ENCODE data around the gene USP24. TPM values are rescaled to one million over a fixed set of nuclear protein-coding genes. Genes with fewer than 3 reads are reported as not detected.

USP24 gene
- total and polyA plus RNA-seq, 5 donors from 2014 or later = 5.7 to 60.9 (median 6.3) TPM

DNA sequence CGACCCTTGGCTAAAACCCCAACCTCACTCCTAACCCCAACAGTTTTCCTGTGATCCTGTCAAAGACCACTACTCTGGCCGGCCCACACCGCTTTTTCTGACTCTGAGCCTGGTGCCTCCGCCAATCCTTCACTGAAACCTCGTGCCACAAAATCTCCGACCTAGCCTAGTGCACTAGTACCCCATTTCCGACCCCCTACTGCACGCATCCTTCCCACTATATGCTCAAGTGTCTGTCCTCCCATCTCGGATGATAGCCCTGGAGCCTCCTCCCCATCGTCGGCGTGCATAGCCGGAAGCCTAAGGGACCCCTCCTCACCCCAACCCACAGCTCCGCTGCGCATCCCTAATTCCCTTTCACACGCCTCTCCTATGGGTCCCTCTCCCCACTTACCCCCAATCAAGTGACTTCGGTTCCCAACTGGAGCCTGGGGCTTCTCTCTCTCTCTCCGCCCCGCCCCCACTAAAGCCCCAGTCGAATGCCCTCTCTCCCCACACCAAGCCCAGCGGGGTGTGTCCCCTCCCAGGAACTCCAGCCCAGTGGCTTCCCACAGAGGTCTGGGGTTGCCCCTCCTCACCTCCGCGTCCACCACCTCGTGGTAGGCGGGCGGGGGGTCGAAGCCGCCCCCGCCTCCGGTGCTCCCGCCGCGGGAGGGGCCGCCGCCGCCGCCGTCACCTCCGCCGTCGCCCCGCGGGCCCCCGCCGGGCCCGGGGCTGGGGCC, 791 bp downstream of the USP24 start:
- Mint-ChIP-seq H3K4me3 (peak overlapping the region; percentile 94 to 97 (median 94)), H3K4me1 (peaks cover 59 to 82% (median 71%) of the 10 kb centered on the region in 4 donors), H3K36me3 (no peaks in the 10 kb centered on the region), H3K27me3 (no peaks in the 10 kb centered on the region), H3K9me3 (peaks cover 0 to 3% (median 0%) of the 10 kb centered on the region in 7 donors), H3K27ac (peak overlapping the region; percentile 89 to 100 (median 97))
- Histone ChIP-seq H3K36me3 (ENCODE audit: control insufficient read depth, insufficient read depth, low read length) (no peaks in the 10 kb centered on the region), H3K4me1 (ENCODE audit: control insufficient read depth, insufficient read depth, low read length, poor library complexity, severe bottlenecking) (peaks cover 78% of the 10 kb centered on the region), H3K27ac (ENCODE audit: insufficient read depth, low read length, poor library complexity, severe bottlenecking) (peak overlapping the region; percentile 90), H3K4me3 (ENCODE audit: low read depth, low read length) (peak overlapping the region; percentile 77), H3K9me3 (ENCODE audit: control insufficient read depth in 2 of 2, low read length in 2 of 2) (no peaks in the 10 kb centered on the region), H3K27me3 (ENCODE audit: control insufficient read depth, insufficient read depth, low read length) (no peaks in the 10 kb centered on the region)
- ATAC-seq (ENCODE audit: low read depth in 2 of 2) = no peak
- peak; percentile 22 to 40 (median 35) for DNase-seq

- ATAC-seq (ENCODE audit: low read depth in 2 of 2) = no peak
- Mint-ChIP-seq H3K4me3 (peak overlapping the region; percentile 94 to 97 (median 94)), H3K27me3 (no peaks in the 10 kb centered on the region), H3K9me3 (peaks cover 0 to 3% (median 0%) of the 10 kb centered on the region in 7 donors), H3K4me1 (peaks cover 63 to 83% (median 73%) of the 10 kb centered on the region in 4 donors), H3K27ac (peak overlapping the region; percentile 89 to 100 (median 97)), H3K36me3 (no peaks in the 10 kb centered on the region)
- Histone ChIP-seq H3K27me3 (ENCODE audit: control insufficient read depth, insufficient read depth, low read length) (no peaks in the 10 kb centered on the region), H3K4me3 (ENCODE audit: low read depth, low read length) (peak overlapping the region; percentile 77), H3K9me3 (ENCODE audit: control insufficient read depth in 2 of 2, low read length in 2 of 2) (no peaks in the 10 kb centered on the region), H3K4me1 (ENCODE audit: control insufficient read depth, insufficient read depth, low read length, poor library complexity, severe bottlenecking) (peaks cover 83% of the 10 kb centered on the region), H3K36me3 (ENCODE audit: control insufficient read depth, insufficient read depth, low read length) (no peaks in the 10 kb centered on the region), H3K27ac (ENCODE audit: insufficient read depth, low read length, poor library complexity, severe bottlenecking) (peak overlapping the region; percentile 90)
- peak in 1 of 3 donors; percentile 20 for DNase-seq
Observed at GRCh38 chr1:55213885-55214211, 1.3 kb downstream of the USP24 start.

DNA sequence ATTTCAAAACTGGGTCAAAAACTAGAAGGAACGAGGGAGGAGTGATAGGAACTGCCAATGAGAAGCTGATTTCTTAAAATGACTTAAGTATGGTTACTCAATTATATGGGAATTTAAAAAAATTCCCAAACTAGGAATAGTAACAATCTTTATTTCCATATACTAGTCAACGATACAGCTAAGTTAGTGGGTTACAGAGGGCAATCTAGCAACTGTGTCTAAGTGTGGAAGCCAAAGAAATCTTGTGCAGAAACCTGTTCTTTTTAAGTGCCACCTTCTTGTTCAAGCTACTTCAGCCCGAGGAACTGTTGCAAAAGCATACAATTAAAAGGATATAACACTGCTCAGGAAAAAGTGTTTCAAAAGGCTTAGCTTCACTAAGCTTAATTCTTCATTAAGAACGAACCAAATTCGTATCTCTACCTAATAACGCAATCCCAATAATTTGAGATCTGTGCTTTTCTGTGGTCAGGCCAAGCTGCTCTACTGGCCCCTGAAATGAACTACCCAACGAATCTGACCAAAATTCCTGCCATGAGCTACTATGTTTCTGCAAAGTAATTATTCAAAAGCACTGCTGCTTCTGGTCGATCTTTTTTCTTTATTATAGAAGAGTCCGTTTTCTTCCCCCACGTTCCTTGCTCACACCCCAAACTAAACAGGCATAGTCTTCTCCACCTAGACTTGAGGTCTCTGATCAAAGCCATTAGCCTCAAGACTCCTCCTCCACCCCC, 1.8 kb downstream of the USP24 start:
- peak overlapping the region; percentile 89 to 100 (median 97) for H3K27ac Mint-ChIP-seq
- DNase-seq = peak in 1 of 3 donors; percentile 29
- Histone ChIP-seq H3K27ac (ENCODE audit: insufficient read depth, low read length, poor library complexity, severe bottlenecking) (peak overlapping the region; percentile 90), H3K4me1 (ENCODE audit: control insufficient read depth, insufficient read depth, low read length, poor library complexity, severe bottlenecking) (peaks cover 82% of the 10 kb centered on the region), H3K27me3 (ENCODE audit: control insufficient read depth, insufficient read depth, low read length) (no peaks in the 10 kb centered on the region), H3K36me3 (ENCODE audit: control insufficient read depth, insufficient read depth, low read length) (no peaks in the 10 kb centered on the region), H3K9me3 (ENCODE audit: control insufficient read depth in 2 of 2, low read length in 2 of 2) (no peaks in the 10 kb centered on the region), H3K4me3 (ENCODE audit: low read depth, low read length) (peak overlapping the region; percentile 77)
- H3K27me3 Mint-ChIP-seq = no peaks in the 10 kb centered on the region
- no peaks in the 10 kb centered on the region for H3K36me3 Mint-ChIP-seq
- H3K4me3 Mint-ChIP-seq = peak overlapping the region; percentile 94 to 97 (median 94)
- no peak for ATAC-seq (ENCODE audit: low read depth in 2 of 2)
- peaks cover 0 to 3% (median 0%) of the 10 kb centered on the region in 7 donors for H3K9me3 Mint-ChIP-seq
- H3K4me1 Mint-ChIP-seq = peaks cover 63 to 86% (median 72%) of the 10 kb centered on the region in 4 donors

GRCh38 chr1:55212349-55213150, 2.6 kb downstream of the USP24 start:
- H3K4me1 ChIP-seq (ENCODE audit: control insufficient read depth, insufficient read depth, low read length, poor library complexity, severe bottlenecking) = peaks cover 74% of the 10 kb centered on the region
- Mint-ChIP-seq H3K4me3 (peak overlapping the region; percentile 94 to 97 (median 94)), H3K36me3 (peaks cover 3% of the 10 kb centered on the region), H3K27ac (peak overlapping the region; percentile 85 to 97 (median 89)), H3K27me3 (no peaks in the 10 kb centered on the region), H3K9me3 (peaks cover 0 to 3% (median 0%) of the 10 kb centered on the region in 7 donors), H3K4me1 (peaks cover 60 to 86% (median 70%) of the 10 kb centered on the region in 4 donors)
- H3K27me3 ChIP-seq (ENCODE audit: control insufficient read depth, insufficient read depth, low read length) = no peaks in the 10 kb centered on the region
- H3K27ac ChIP-seq (ENCODE audit: insufficient read depth, low read length, poor library complexity, severe bottlenecking) = peak overlapping the region; percentile 42
- ATAC-seq (ENCODE audit: low read depth in 2 of 2) = no peak
- peak overlapping the region; percentile 77 for H3K4me3 ChIP-seq (ENCODE audit: low read depth, low read length)
- H3K9me3 ChIP-seq (ENCODE audit: control insufficient read depth in 2 of 2, low read length in 2 of 2) = no peaks in the 10 kb centered on the region
- H3K36me3 ChIP-seq (ENCODE audit: control insufficient read depth, insufficient read depth, low read length) = no peaks in the 10 kb centered on the region
- DNase-seq = peak in 1 of 3 donors; percentile 37

- ATAC-seq (ENCODE audit: low read depth in 2 of 2) = no peak
Observed at GRCh38 chr1:55211863-55212262, 3.3 kb downstream of the USP24 start.

DNA sequence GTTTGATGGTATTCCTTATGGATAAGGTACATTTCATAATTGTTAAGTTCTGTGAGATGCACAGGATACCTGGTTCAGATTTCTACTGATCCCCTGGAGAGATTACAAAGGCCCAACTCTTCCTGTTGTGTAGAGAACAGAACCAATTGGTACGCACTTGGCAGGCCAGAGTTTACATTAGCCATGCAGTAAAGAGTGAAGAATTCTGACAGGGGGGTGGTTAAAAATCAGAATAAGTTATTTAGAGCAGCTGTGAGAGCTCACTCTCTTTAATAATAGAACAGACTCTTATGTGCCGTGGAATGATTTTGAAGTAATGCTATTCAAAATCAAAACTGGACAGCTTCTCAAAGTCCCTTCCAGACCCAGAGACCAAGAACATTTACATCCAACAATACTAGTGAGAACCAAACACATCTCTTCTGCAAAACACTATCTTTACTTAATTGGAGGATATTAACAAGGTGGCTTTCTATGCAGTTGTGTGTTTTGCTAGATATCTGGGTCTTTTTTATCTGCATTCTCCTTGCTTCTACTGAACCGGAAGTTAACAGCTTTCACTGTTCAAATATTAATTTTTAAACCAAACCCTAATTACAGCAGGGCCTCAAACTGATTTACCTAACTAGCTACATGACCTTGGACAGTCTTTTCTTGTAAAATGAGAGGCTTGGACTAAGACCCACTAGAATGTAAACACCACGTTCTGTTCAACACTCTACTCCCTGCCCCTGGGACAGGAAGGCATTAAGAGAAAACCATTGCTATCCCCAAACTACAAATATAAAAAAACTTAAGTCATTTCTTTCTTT, 4.0 kb downstream of the USP24 start:
- no peaks in the 10 kb centered on the region for H3K9me3 ChIP-seq (ENCODE audit: control insufficient read depth in 2 of 2, low read length in 2 of 2)
- peaks cover 68% of the 10 kb centered on the region for H3K4me1 ChIP-seq (ENCODE audit: control insufficient read depth, insufficient read depth, low read length, poor library complexity, severe bottlenecking)
- Mint-ChIP-seq H3K4me3 (peak overlapping the region; percentile 80 to 97 (median 94)), H3K4me1 (peaks cover 49 to 86% (median 64%) of the 10 kb centered on the region in 4 donors), H3K36me3 (peaks cover 6% of the 10 kb centered on the region), H3K27me3 (no peaks in the 10 kb centered on the region), H3K9me3 (peaks cover 0 to 3% (median 0%) of the 10 kb centered on the region in 7 donors), H3K27ac (peak overlapping the region in 2 of 3 donors; percentile 49 to 89)
- no peak for ATAC-seq (ENCODE audit: low read depth in 2 of 2)
- H3K4me3 ChIP-seq (ENCODE audit: low read depth, low read length) = peak overlapping the region; percentile 77
- peaks cover under 1% of the 10 kb centered on the region for H3K36me3 ChIP-seq (ENCODE audit: control insufficient read depth, insufficient read depth, low read length)
- H3K27ac ChIP-seq (ENCODE audit: insufficient read depth, low read length, poor library complexity, severe bottlenecking) = peak overlapping the region; percentile 42
- H3K27me3 ChIP-seq (ENCODE audit: control insufficient read depth, insufficient read depth, low read length) = no peaks in the 10 kb centered on the region
- DNase-seq = peak in 1 of 3 donors; percentile 9

More at GRCh38 chr1:55211863-55212262, 3.3 kb downstream of the USP24 start:
- H3K4me1 Mint-ChIP-seq = peaks cover 56 to 86% (median 66%) of the 10 kb centered on the region in 4 donors
- peak overlapping the region; percentile 94 to 97 (median 94) for H3K4me3 Mint-ChIP-seq
- H3K9me3 Mint-ChIP-seq = peaks cover 0 to 3% (median 0%) of the 10 kb centered on the region in 7 donors
- no peaks in the 10 kb centered on the region for H3K36me3 ChIP-seq (ENCODE audit: control insufficient read depth, insufficient read depth, low read length)
- H3K9me3 ChIP-seq (ENCODE audit: control insufficient read depth in 2 of 2, low read length in 2 of 2) = no peaks in the 10 kb centered on the region
- H3K27me3 Mint-ChIP-seq = no peaks in the 10 kb centered on the region
- peak overlapping the region; percentile 77 for H3K4me3 ChIP-seq (ENCODE audit: low read depth, low read length)
- H3K27ac Mint-ChIP-seq = peak overlapping the region; percentile 89 to 97 (median 94)
- H3K4me1 ChIP-seq (ENCODE audit: control insufficient read depth, insufficient read depth, low read length, poor library complexity, severe bottlenecking) = peaks cover 70% of the 10 kb centered on the region
- H3K27ac ChIP-seq (ENCODE audit: insufficient read depth, low read length, poor library complexity, severe bottlenecking) = peak overlapping the region; percentile 42
- DNase-seq = peak in 1 of 3 donors; percentile 37
- H3K36me3 Mint-ChIP-seq = peaks cover 3% of the 10 kb centered on the region
- H3K27me3 ChIP-seq (ENCODE audit: control insufficient read depth, insufficient read depth, low read length) = no peaks in the 10 kb centered on the region
